Activated T-helper 1 cell treated with Interleukin-2 at 50 U/mL for 16 hours (primary cell): ENCODE results near the gene SCOC.
"Not testable (repeated sequence)": the region's sequence is repeated elsewhere in the genome, so short reads cannot be mapped to it uniquely, and the experiment has no call there.

Experiments used
- DNase-seq: peaks from one replicate; pipeline ENCODE4 v3.0.0-alpha.2; 2020; ENCODE audit warnings: low read depth

Gene SCOC

GRCh38 chr4:140361099-140361498 is 12.3 kb upstream of the SCOC start:
- DNase-seq, result no peak

GRCh38 chr4:140363051-140363450 is 10.4 kb upstream of the SCOC start:
- no peak for DNase-seq

GRCh38 chr4:140363558-140363957 is 9.9 kb upstream of the SCOC start:
- DNase-seq, result no peak

- no peak for DNase-seq
These were observed 5.7 kb upstream of the SCOC start for GRCh38 chr4:140367738-140368137.

GRCh38 chr4:140368686-140369085 is 4.8 kb upstream of the SCOC start:
- no peak for DNase-seq

- no peak for DNase-seq
These were observed 607 bp upstream of the SCOC start for GRCh38 chr4:140372751-140373327.

- DNase-seq, result no peak
These were observed 658 bp downstream of the SCOC start for GRCh38 chr4:140374130-140374477.

- DNase-seq, result no peak
These were observed 9.3 kb downstream of the SCOC start for GRCh38 chr4:140382732-140383131.

GRCh38 chr4:140388015-140388414 is 14.6 kb downstream of the SCOC start:
- no peak for DNase-seq

- no peak for DNase-seq
These were observed 22.2 kb downstream of the SCOC start for GRCh38 chr4:140395668-140396067.

- DNase-seq, result no peak
These were observed 26.7 kb downstream of the SCOC start for GRCh38 chr4:140400111-140400510.

GRCh38 chr4:140406292-140406691 is 32.8 kb downstream of the SCOC start:
- DNase-seq, result no peak

GRCh38 chr4:140408974-140409373 is 35.5 kb downstream of the SCOC start:
- no peak for DNase-seq

GRCh38 chr4:140413130-140413969 is 39.9 kb downstream of the SCOC start:
- not testable (repeated sequence) for DNase-seq

GRCh38 chr4:140423106-140423505 is 49.7 kb downstream of the SCOC start:
- no peak for DNase-seq

- DNase-seq, result no peak
These were observed 53.2 kb downstream of the SCOC start for GRCh38 chr4:140426610-140427105.

- DNase-seq, result no peak
These were observed 53.9 kb downstream of the SCOC start, which contains the start of gene CLGN for GRCh38 chr4:140427106-140427918. TSS of gene CLGN (minus strand) at chr4:140427648. CDS start at chr4:140413078, 14,570 bp downstream.

- DNase-seq, result no peak
These were observed 54.5 kb downstream of the SCOC start for GRCh38 chr4:140427919-140428471.
